ENCODE data around the gene CTAGE9.
"Not testable (repeated sequence)": the region's sequence is repeated elsewhere in the genome, so short reads cannot be mapped to it uniquely, and the experiment has no call there.

Gene CTAGE9

GRCh38 chr6:131728296-131728939, 17.6 kb upstream of the CTAGE9 start:
- no peak for DNase-seq (ENCODE audit: low spot score)

GRCh38 chr6:131727868-131728267, 17.1 kb upstream of the CTAGE9 start:
- DNase-seq (ENCODE audit: low spot score) = no peak

GRCh38 chr6:131727467-131727866, 16.6 kb upstream of the CTAGE9 start:
- DNase-seq (ENCODE audit: low spot score) = no peak

- DNase-seq (ENCODE audit: low spot score) = no peak
Measured at GRCh38 chr6:131724114-131724513, 13.3 kb upstream of the CTAGE9 start.

- no peak for DNase-seq (ENCODE audit: low spot score)
Measured at GRCh38 chr6:131721161-131721560, 10.3 kb upstream of the CTAGE9 start.

GRCh38 chr6:131717836-131718542, 7.2 kb upstream of the CTAGE9 start:
- no peak for DNase-seq (ENCODE audit: low spot score)

GRCh38 chr6:131715567-131715966, 4.8 kb upstream of the CTAGE9 start:
- not testable (repeated sequence) for DNase-seq (ENCODE audit: low spot score)

- not testable (repeated sequence) for DNase-seq (ENCODE audit: low spot score)
Measured at GRCh38 chr6:131703905-131704304, 6.9 kb downstream of the CTAGE9 start.

- DNase-seq (ENCODE audit: low spot score) = not testable (repeated sequence)
Measured at GRCh38 chr6:131700851-131701250, 10.0 kb downstream of the CTAGE9 start.

GRCh38 chr6:131696956-131697355, 13.9 kb downstream of the CTAGE9 start:
- DNase-seq (ENCODE audit: low spot score) = no peak

GRCh38 chr6:131694832-131695426, 15.9 kb downstream of the CTAGE9 start:
- peak; percentile 72 for DNase-seq (ENCODE audit: low spot score)

GRCh38 chr6:131693384-131693783, 17.4 kb downstream of the CTAGE9 start:
- DNase-seq (ENCODE audit: low spot score) = no peak

- no peak for DNase-seq (ENCODE audit: low spot score)
Measured at GRCh38 chr6:131692589-131692988, 18.2 kb downstream of the CTAGE9 start.

GRCh38 chr6:131692031-131692430, 18.8 kb downstream of the CTAGE9 start:
- no peak for DNase-seq (ENCODE audit: low spot score)

- DNase-seq (ENCODE audit: low spot score) = no peak
Measured at GRCh38 chr6:131688286-131688685, 22.5 kb downstream of the CTAGE9 start.

GRCh38 chr6:131687022-131687421, 23.8 kb downstream of the CTAGE9 start:
- no peak for DNase-seq (ENCODE audit: low spot score)

GRCh38 chr6:131685266-131685780, 25.5 kb downstream of the CTAGE9 start:
- DNase-seq (ENCODE audit: low spot score) = no peak

- peak; percentile 57 for DNase-seq (ENCODE audit: low spot score)
Measured at GRCh38 chr6:131683479-131683878, 27.3 kb downstream of the CTAGE9 start.

GRCh38 chr6:131682442-131682841, 28.4 kb downstream of the CTAGE9 start:
- no peak for DNase-seq (ENCODE audit: low spot score)

GRCh38 chr6:131681585-131681984, 29.2 kb downstream of the CTAGE9 start:
- DNase-seq (ENCODE audit: low spot score) = no peak

- DNase-seq (ENCODE audit: low spot score) = no peak
Measured at GRCh38 chr6:131680868-131681267, 29.9 kb downstream of the CTAGE9 start.

- no peak for DNase-seq (ENCODE audit: low spot score)
Measured at GRCh38 chr6:131678442-131678841, 32.4 kb downstream of the CTAGE9 start.

- DNase-seq (ENCODE audit: low spot score) = no peak
Measured at GRCh38 chr6:131673184-131673583, 37.6 kb downstream of the CTAGE9 start.
